MV-4-11 (cell line): Measurements from ENCODE around the gene MMP19.
"Not testable (repeated sequence)": the region's sequence is repeated elsewhere in the genome, so short reads cannot be mapped to it uniquely, and the experiment has no call there.

Source experiments
- DNase-seq: peaks from one replicate; lab custom pipeline; 2025; lab: John Stamatoyannopoulos, UW

The MMP19 gene

DNA sequence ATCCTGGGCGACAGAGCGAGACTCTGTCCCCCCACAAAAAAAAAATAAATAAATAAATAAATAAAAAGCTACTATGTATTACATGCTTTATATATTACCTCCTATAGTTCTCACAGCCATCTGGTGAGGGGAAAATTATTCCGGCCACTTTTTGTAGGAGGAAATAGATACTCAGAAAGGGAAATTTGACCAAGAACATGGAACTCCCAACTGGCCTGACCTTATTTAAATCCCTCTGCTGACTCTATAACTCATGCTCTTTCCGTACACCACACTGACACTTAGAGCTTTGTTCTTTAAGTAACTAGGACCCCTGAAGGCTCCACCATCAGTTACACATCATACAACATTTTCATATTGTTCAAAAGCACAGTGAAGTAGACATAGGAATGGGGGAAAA, 2.2 kb upstream of the MMP19 start:
- no peak for DNase-seq

DNA sequence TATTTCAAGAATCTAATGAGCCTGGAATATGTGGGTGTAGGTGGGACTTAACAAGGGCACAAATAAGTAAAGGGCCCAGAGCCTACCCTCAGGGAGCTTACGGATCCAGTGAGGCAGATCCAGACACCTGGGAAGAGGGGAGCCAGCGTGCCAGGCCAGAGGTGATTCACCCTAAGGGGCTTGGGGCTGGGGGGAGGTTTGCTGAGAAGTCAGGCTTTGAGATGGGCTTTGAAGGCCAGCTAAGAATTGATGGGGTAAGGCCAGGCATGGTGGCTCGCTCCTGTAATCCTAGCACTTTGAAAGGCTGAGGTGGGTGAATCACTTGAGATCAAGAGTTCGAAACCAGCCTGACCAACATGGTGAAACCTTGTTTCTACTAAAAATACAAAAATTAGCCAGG, 695 bp upstream of the MMP19 start:
- no peak for DNase-seq

- no peak for DNase-seq
These were observed 2.0 kb downstream of the MMP19 start for GRCh38 chr12:55840581-55841351.

GRCh38 chr12:55839345-55840140, 3.2 kb downstream of the MMP19 start:
- no peak for DNase-seq

- no peak for DNase-seq
These were observed 4.4 kb downstream of the MMP19 start for GRCh38 chr12:55838361-55838760.

GRCh38 chr12:55834400-55834799, 8.3 kb downstream of the MMP19 start:
- DNase-seq: not testable (repeated sequence)

DNA sequence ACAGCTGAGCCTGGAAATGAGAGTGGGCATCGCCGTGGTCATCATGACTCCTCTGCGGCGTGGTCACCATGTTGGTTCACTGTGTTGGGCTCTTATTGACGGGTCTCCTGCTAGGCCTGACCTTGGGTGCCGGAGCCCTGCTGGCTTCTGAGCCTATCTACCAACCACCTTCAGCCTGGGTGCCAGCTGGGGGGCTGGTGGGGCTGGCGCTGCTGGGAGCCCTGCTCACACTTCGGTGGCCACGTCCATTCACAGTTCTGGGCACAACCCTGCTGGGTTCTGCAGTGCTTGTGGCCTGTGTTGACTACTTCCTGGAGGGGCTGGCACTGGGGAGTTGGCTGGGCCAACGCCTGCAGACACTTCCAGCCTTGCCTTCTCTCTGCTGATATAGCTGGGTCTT, 9.7 kb downstream of the MMP19 start:
- DNase-seq: no peak

GRCh38 chr12:55831447-55831815, 11.3 kb downstream of the MMP19 start:
- DNase-seq: no peak

- no peak for DNase-seq
These were observed 11.9 kb downstream of the MMP19 start for GRCh38 chr12:55830601-55831446.

DNA sequence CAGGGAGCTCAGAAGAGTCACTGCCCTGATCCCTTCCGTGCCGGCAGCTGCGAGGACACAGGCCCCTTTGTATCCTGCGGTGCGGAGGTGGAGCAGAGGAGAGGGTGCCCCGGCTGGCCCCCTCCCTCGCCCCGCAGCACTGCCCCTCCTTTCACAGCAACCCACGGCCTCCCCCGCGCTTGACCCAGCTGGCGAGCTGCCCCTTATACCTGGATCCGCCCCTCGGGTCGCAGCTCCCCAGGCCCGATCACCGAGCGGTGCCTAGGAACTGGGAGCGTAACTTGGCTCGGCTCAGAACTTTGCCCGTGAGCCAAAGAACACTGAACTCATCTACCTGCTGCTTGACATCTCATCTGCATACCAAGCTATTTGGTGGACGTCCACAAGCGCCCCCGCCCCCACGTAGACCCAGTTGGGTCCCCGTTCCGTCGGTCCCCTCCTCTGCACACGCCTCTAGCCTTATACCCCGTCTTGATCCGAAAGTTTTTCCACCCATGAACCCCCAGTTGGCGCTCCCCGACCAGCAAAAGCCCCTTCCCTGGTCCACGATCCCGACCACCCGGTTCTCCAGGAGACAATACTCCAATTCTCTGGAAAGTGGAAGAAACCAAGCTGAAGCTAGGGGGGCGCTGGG, 12.7 kb downstream of the MMP19 start:
- no peak for DNase-seq

DNA sequence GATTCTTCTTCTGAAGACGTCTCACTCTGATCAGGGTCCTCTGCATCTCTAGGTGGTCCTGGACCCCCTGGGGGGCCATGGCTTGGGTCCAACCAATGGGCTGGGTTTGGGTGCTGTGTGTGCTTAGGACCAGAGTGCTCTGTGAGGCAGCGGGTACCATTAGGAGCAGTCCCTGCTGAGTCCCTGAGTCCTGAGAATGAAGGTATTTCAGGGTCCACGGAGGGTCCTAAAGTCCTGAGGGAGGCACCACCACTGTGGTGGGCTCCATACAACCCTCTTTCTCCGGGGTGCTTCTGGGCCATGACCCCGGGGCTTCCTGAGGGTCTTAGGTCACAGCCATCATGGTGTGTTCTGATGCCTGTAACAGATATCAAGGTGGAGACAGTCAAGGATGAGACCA, 14.4 kb downstream of the MMP19 start:
- DNase-seq: no peak

DNA sequence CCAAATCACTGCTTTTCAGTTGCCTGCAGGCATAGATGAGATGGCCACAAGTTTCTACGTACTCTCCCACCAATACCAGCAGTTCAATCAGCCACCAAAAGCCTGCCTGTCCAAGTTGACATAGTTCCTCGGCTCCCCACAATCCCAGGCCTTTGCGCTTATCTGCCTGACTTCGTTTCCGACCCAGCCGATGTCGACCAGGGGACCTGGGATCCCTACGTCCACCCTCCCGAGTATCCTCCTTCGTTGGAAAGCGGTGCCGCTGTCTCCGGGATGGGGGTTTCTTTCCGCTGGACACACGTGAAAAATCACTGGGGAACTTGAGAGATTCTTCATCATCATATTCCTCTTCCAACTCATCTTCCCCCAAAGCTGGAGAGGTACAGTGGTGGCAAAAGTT, 14.9 kb downstream of the MMP19 start:
- no peak for DNase-seq

- no peak for DNase-seq
These were observed 18.0 kb downstream of the MMP19 start for GRCh38 chr12:55824726-55825125.

GRCh38 chr12:55823419-55823818, 19.3 kb downstream of the MMP19 start:
- DNase-seq: no peak

- DNase-seq: no peak
These were observed 20.5 kb downstream of the MMP19 start for GRCh38 chr12:55822228-55822627.

DNA sequence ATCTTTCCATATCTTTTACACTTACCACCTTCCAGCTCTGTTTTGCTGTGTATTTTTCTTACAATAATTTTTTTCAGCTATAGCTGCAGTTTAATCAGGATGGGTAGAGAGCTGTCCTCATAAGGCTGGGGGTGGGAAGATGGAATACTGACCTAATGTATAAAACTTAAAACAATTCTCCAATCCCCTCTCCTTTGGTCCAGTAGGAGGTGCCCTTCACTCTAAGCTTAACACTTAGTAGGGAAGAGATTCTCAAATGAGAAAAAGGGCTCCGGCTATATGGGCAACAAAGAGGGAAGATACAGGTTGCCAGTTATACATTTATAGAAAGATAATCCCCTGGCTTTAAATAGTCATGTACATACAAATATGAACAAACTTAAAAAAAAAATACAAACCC, 22.1 kb downstream of the MMP19 start:
- DNase-seq: peak; percentile 24

- no peak for DNase-seq
These were observed 23.9 kb downstream of the MMP19 start for GRCh38 chr12:55818886-55819285.

DNA sequence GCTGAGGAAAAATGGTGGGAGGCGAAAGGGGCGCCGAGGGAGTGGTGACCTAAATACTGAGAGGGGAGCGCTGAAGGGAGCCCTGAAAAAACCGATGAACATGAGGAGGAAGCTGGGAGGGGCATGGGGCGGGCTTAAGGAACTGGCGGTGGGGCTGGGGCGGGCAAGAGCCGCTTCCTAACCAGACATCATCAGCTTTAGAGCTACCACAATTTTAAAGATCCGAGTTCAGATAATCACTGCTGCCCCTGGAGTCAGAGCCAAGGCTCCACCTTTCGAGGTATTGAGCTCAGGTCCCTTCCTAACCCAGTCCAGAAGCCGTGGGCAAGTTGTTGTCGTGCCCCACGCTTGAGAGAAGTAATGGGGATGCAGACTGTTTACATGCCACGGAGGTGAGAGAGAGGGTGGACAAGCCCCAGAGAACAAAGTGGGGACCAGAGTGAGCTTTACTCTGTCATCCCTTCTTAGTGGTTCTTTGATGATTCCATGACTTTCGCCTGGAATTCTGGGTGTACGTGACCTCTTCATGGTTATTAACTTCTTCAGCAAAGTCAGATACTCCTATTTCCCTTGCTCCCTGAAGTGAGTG, 24.5 kb downstream of the MMP19 start:
- no peak for DNase-seq

GRCh38 chr12:55817345-55818139, 25.2 kb downstream of the MMP19 start, which contains the start of the genes ORMDL2 and SARNP:
TSS of gene ORMDL2 (plus strand) at chr12:55818041. CDS start at chr12:55819000, 959 bp downstream.
TSS of gene SARNP (minus strand) at chr12:55817724. CDS start at chr12:55817701, 23 bp downstream.
- DNase-seq: peak; percentile 100

DNA sequence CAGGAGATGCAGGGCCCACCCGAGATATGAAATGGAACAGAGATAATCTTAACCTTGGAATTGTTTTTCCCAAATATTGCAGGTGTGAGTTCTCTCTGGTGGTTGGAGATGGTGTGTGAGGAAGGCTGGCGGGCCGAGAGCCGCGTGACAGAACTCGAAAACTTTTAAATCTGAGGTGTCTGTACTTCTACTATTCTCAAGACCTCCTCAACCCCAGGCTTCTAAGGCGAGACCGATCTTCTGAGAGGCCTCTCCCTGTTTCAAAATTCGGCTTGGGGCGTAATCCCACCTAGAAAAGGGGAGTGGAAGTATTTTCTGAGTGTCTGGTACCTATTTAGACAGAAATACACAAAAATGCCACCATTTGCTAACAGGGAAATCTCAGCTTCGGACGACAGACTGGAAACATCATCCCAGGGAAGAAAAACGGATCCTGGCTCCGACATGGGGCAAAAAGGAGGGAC, 25.8 kb downstream of the MMP19 start:
- no peak for DNase-seq

DNA sequence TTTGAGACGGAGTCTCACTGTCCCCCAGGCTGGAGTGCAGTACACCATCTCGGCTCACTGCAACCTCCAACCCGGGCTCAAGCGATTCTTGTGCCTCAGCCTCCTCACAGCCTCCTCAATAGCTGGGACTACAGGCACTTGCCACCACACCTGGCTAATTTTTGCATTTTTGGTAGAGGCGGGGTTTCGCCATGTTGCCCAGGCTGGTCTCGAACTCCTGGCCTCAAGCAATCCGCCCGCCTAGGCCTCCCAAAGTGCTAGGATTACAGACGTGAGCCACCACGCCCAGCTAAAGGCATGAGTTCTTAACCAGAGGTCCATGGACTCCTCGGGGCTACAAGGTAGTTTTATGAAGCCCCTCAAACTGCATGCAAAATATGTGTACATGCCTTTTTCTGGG, 27.3 kb downstream of the MMP19 start:
- no peak for DNase-seq
